ENCODE results near the gene DNAH1. TPM values are rescaled to one million over a fixed set of nuclear protein-coding genes. Genes with fewer than 3 reads are reported as not detected.
A peak's percentile ranks its signal among the peaks of the same experiment; 100 is the strongest.
"Not testable (repeated sequence)": the region's sequence is repeated elsewhere in the genome, so short reads cannot be mapped to it uniquely, and the experiment has no call there.

DNAH1 gene
- 0.60 TPM in 2 replicates for total RNA-seq (2014; rRNA removed; shearing (Covaris generic))

GRCh38 chr3:52315977-52316764 is at the start of gene DNAH1:
TSS of gene DNAH1 (plus strand) at chr3:52316319. CDS start at chr3:52322443, 6,124 bp downstream.
- DNase-seq (ENCODE audit: low spot score), result no peak

- no peak for DNase-seq (ENCODE audit: low spot score)
Measured at GRCh38 chr3:52268036-52268435, 48.1 kb upstream of the DNAH1 start.

GRCh38 chr3:52269776-52270175 is 46.3 kb upstream of the DNAH1 start:
- DNase-seq (ENCODE audit: low spot score), result no peak

- no peak for DNase-seq (ENCODE audit: low spot score)
Measured at GRCh38 chr3:52270252-52270754, 45.8 kb upstream of the DNAH1 start.

- not testable (repeated sequence) for DNase-seq (ENCODE audit: low spot score)
Measured at GRCh38 chr3:52272172-52272571, 43.9 kb upstream of the DNAH1 start.

GRCh38 chr3:52272831-52273230 is 43.3 kb upstream of the DNAH1 start:
- no peak for DNase-seq (ENCODE audit: low spot score)

GRCh38 chr3:52274781-52275180 is 41.3 kb upstream of the DNAH1 start:
- DNase-seq (ENCODE audit: low spot score), result not testable (repeated sequence)

- peak; percentile 35 for DNase-seq (ENCODE audit: low spot score)
Measured at GRCh38 chr3:52277071-52277964, 38.8 kb upstream of the DNAH1 start.

GRCh38 chr3:52277972-52278509 is 38.1 kb upstream of the DNAH1 start:
- DNase-seq (ENCODE audit: low spot score), result peak; percentile 22

- DNase-seq (ENCODE audit: low spot score), result peak; percentile 81
Measured at GRCh38 chr3:52278510-52279069, 37.5 kb upstream of the DNAH1 start, which contains the start of gene WDR82. TSS of gene WDR82 (minus strand) at chr3:52278649. CDS start at chr3:52278361, 288 bp downstream.

- DNase-seq (ENCODE audit: low spot score), result no peak
Measured at GRCh38 chr3:52279596-52279995, 36.5 kb upstream of the DNAH1 start.

GRCh38 chr3:52280050-52280461 is 36.1 kb upstream of the DNAH1 start:
- no peak for DNase-seq (ENCODE audit: low spot score)

- no peak for DNase-seq (ENCODE audit: low spot score)
Measured at GRCh38 chr3:52281981-52282801, 33.9 kb upstream of the DNAH1 start.

- no peak for DNase-seq (ENCODE audit: low spot score)
Measured at GRCh38 chr3:52283306-52283705, 32.8 kb upstream of the DNAH1 start.

GRCh38 chr3:52284051-52284450 is 32.1 kb upstream of the DNAH1 start:
- not testable (repeated sequence) for DNase-seq (ENCODE audit: low spot score)

GRCh38 chr3:52286777-52287110 is 29.4 kb upstream of the DNAH1 start:
- DNase-seq (ENCODE audit: low spot score), result no peak

GRCh38 chr3:52288674-52289073 is 27.4 kb upstream of the DNAH1 start:
- DNase-seq (ENCODE audit: low spot score), result no peak

- DNase-seq (ENCODE audit: low spot score), result no peak
Measured at GRCh38 chr3:52289338-52289746, 26.8 kb upstream of the DNAH1 start.

- DNase-seq (ENCODE audit: low spot score), result no peak
Measured at GRCh38 chr3:52289747-52290595, 26.1 kb upstream of the DNAH1 start.

Measured in H4 (cell line).